ENCODE data around the gene PEX19. TPM values are rescaled to one million over a fixed set of nuclear protein-coding genes. Genes with fewer than 3 reads are reported as not detected.

PEX19 gene, protein sequence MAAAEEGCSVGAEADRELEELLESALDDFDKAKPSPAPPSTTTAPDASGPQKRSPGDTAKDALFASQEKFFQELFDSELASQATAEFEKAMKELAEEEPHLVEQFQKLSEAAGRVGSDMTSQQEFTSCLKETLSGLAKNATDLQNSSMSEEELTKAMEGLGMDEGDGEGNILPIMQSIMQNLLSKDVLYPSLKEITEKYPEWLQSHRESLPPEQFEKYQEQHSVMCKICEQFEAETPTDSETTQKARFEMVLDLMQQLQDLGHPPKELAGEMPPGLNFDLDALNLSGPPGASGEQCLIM
- total RNA-seq (43.7 and 72.8 TPM in 2 replicates), polyA plus RNA-seq (77.4 and 78.4 TPM in 2 replicates), polyA minus RNA-seq (ENCODE audit: low replicate concordance) (27.6 and 34.6 TPM in 2 replicates)
- 53.8 and 55.9 TPM in 2 replicates for polyA plus RNA-seq (2012)

DNA sequence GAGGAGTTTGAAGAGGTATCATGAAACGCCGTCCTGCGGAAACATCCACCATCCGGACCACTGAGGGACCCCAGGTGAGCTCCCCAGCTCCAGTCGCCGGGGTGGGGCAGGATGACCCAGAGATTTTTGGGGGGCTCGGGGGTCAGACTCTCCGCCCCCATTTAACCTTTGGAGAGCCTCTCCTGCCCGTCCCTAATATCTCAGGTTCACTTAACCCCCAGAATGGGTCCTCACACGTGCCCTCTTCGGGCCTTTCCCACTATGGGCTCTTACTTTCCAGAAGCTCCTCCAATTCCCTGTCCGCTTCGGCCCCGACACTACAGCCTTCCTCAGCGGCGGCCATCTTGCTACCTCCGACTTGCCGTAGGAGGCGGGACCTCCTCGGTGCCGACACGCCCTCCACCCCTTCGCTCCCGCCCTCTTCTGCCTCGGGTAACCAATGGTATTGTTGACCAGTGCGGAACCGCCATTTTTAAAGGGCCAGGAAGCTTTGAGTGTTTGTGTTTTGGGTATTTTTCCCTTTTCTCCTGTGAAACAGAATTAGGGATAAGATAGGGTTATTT is at the start of gene PEX19:
PEX19 (minus strand) TSS at position 352 of the 563 bp plus-strand sequence; CDS start at position 343, 9 bp downstream.
- no peaks in the 10 kb centered on the region for H3K27me3 ChIP-seq (ENCODE audit: control insufficient read depth, insufficient read depth, low read length)
- H3K79me2 ChIP-seq (ENCODE audit: control insufficient read depth, insufficient read depth, low read length) = peaks cover 17% of the 10 kb centered on the region
- H4K20me1 ChIP-seq (ENCODE audit: control insufficient read depth, extremely low read depth, insufficient read depth, low read length) = no peaks in the 10 kb centered on the region
- peak within 1 kb of the TSS; percentile 81 to 97 (median 97) for H3K4me3 ChIP-seq (replicated peaks in 1 of 4; ENCODE audit: control extremely low read depth in 1 of 4, insufficient read depth in 1 of 4, low read depth in 3 of 4, low read length in 4 of 4)
- TF ChIP-seq EZH2 (IDR thresholded peaks at IDR 0.05; ENCODE audit: low read length, missing control alignments) = no peak
- TF ChIP-seq, protein P1, sequence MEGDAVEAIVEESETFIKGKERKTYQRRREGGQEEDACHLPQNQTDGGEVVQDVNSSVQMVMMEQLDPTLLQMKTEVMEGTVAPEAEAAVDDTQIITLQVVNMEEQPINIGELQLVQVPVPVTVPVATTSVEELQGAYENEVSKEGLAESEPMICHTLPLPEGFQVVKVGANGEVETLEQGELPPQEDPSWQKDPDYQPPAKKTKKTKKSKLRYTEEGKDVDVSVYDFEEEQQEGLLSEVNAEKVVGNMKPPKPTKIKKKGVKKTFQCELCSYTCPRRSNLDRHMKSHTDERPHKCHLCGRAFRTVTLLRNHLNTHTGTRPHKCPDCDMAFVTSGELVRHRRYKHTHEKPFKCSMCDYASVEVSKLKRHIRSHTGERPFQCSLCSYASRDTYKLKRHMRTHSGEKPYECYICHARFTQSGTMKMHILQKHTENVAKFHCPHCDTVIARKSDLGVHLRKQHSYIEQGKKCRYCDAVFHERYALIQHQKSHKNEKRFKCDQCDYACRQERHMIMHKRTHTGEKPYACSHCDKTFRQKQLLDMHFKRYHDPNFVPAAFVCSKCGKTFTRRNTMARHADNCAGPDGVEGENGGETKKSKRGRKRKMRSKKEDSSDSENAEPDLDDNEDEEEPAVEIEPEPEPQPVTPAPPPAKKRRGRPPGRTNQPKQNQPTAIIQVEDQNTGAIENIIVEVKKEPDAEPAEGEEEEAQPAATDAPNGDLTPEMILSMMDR (conservative IDR thresholded peaks at IDR 0.05 in 1 of 2, IDR thresholded peaks at IDR 0.05 in 1 of 2; ENCODE audit: low read depth in 1 of 2, low read length in 2 of 2) = no peak
- peak within 1 kb of the TSS; percentile 92 for H3K27ac ChIP-seq (ENCODE audit: insufficient read depth, low read length)
- H3K9ac ChIP-seq (ENCODE audit: insufficient read depth, low read length) = peak within 1 kb of the TSS; percentile 89
- peak within 1 kb of the TSS; percentile 7 for H2AFZ ChIP-seq (ENCODE audit: low read length)
- H3K4me1 ChIP-seq (ENCODE audit: control insufficient read depth, extremely low read depth, insufficient read depth, low read length) = peaks cover 9% of the 10 kb centered on the region
- peaks cover 11% of the 10 kb centered on the region for H3K36me3 ChIP-seq (ENCODE audit: control insufficient read depth, insufficient read depth, low read length)
- H3K4me2 ChIP-seq (ENCODE audit: extremely low read depth, insufficient read depth, low read length) = peak within 1 kb of the TSS; percentile 87
- H3K9me3 ChIP-seq (ENCODE audit: control insufficient read depth, insufficient read depth, low read depth, low read length) = no peaks in the 10 kb centered on the region
- peak; percentile 94 for DNase-seq (ENCODE audit: low read depth in 2 of 2)

DNA sequence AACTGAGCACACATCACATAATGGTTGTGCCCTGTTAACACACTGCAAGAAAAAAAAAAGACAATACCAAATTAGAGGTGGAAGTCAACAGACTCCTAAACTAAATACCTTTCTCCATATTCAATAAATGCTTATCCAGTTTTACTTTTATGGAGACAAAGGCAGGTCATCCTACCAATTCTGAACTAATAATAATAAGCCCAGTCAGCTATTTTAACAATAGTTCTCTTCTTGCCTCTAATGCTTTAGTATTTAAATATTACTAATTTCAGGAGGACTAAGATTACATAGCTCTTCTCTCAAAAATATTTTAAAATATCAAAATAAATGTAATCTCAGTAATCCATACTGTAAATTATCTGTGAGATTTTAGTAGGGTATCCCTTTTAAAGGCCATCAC is 47.6 kb upstream of the PEX19 start:
- Histone ChIP-seq H3K27ac (ENCODE audit: insufficient read depth, low read length) (no peak overlapping the region), H3K9ac (ENCODE audit: insufficient read depth, low read length) (no peak overlapping the region), H3K36me3 (ENCODE audit: control insufficient read depth, insufficient read depth, low read length) (peaks cover 16% of the 10 kb centered on the region), H3K27me3 (ENCODE audit: control insufficient read depth, insufficient read depth, low read length) (no peaks in the 10 kb centered on the region), H3K4me2 (ENCODE audit: extremely low read depth, insufficient read depth, low read length) (no peak overlapping the region), H4K20me1 (ENCODE audit: control insufficient read depth, extremely low read depth, insufficient read depth, low read length) (no peaks in the 10 kb centered on the region), H3K4me1 (ENCODE audit: control insufficient read depth, extremely low read depth, insufficient read depth, low read length) (no peaks in the 10 kb centered on the region), H3K4me3 (replicated peaks in 1 of 4; ENCODE audit: control extremely low read depth in 1 of 4, insufficient read depth in 1 of 4, low read depth in 3 of 4, low read length in 4 of 4) (no peak overlapping the region), H3K79me2 (ENCODE audit: control insufficient read depth, insufficient read depth, low read length) (peaks cover 18% of the 10 kb centered on the region), H3K9me3 (ENCODE audit: control insufficient read depth, insufficient read depth, low read depth, low read length) (no peaks in the 10 kb centered on the region), H2AFZ (ENCODE audit: low read length) (no peak overlapping the region)
- TF ChIP-seq, protein P1 (conservative IDR thresholded peaks at IDR 0.05 in 1 of 2, IDR thresholded peaks at IDR 0.05 in 1 of 2; ENCODE audit: low read depth in 1 of 2, low read length in 2 of 2) = no peak
- TF ChIP-seq EZH2 (IDR thresholded peaks at IDR 0.05; ENCODE audit: low read length, missing control alignments) = no peak
- DNase-seq (ENCODE audit: low read depth in 2 of 2) = no peak

DNA sequence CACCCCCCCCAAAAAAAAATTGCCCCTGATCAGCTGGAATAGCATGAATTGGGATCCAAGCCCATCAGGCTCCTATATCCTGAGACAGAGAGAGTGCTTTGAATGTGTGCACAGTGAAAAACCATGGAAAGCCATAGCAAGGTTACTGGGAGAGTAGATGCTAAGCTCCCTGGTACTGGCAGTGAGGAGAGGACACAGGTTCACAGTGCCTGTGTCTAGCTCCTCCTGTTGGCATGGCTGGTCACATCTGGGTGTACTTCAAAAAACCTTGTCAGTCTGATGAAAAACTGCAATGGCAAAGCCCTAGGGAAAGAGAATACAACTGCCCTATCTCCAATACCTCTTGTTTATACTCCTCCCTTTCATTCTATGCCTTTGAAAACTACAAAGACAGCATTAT is 45.2 kb upstream of the PEX19 start:
- no peak overlapping the region for H3K4me2 ChIP-seq (ENCODE audit: extremely low read depth, insufficient read depth, low read length)
- no peak for TF ChIP-seq EZH2 (IDR thresholded peaks at IDR 0.05; ENCODE audit: low read length, missing control alignments)
- TF ChIP-seq, protein P1 (conservative IDR thresholded peaks at IDR 0.05 in 1 of 2, IDR thresholded peaks at IDR 0.05 in 1 of 2; ENCODE audit: low read depth in 1 of 2, low read length in 2 of 2) = no peak
- no peak overlapping the region for H3K4me3 ChIP-seq (replicated peaks in 1 of 4; ENCODE audit: control extremely low read depth in 1 of 4, insufficient read depth in 1 of 4, low read depth in 3 of 4, low read length in 4 of 4)
- no peak overlapping the region for H3K9ac ChIP-seq (ENCODE audit: insufficient read depth, low read length)
- H3K9me3 ChIP-seq (ENCODE audit: control insufficient read depth, insufficient read depth, low read depth, low read length) = no peaks in the 10 kb centered on the region
- H3K27me3 ChIP-seq (ENCODE audit: control insufficient read depth, insufficient read depth, low read length) = no peaks in the 10 kb centered on the region
- H3K79me2 ChIP-seq (ENCODE audit: control insufficient read depth, insufficient read depth, low read length) = peaks cover 5% of the 10 kb centered on the region
- no peak overlapping the region for H3K27ac ChIP-seq (ENCODE audit: insufficient read depth, low read length)
- no peak for DNase-seq (ENCODE audit: low read depth in 2 of 2)
- H4K20me1 ChIP-seq (ENCODE audit: control insufficient read depth, extremely low read depth, insufficient read depth, low read length) = no peaks in the 10 kb centered on the region
- H2AFZ ChIP-seq (ENCODE audit: low read length) = no peak overlapping the region
- H3K4me1 ChIP-seq (ENCODE audit: control insufficient read depth, extremely low read depth, insufficient read depth, low read length) = no peaks in the 10 kb centered on the region
- H3K36me3 ChIP-seq (ENCODE audit: control insufficient read depth, insufficient read depth, low read length) = peaks cover 25% of the 10 kb centered on the region
